Osteoblast (primary cell): ENCODE measurements around the gene NOVA1. TPM values are rescaled to one million over a fixed set of nuclear protein-coding genes. Genes with fewer than 3 reads are reported as not detected.

ENCODE experiments used
- DNase-seq: peaks from one replicate; pipeline ENCODE4 v3.0.0; 2011; ENCODE audit warnings: low spot score, mixed read lengths; ENCODE audit not compliant: insufficient read length; ENCODE audit errors: missing footprints
- H2AFZ ChIP-seq: 2 replicates; pipeline ENCODE4 v1.6.0; 2011; ENCODE audit warnings: mild to moderate bottlenecking, low read length
- H3K27ac ChIP-seq: 2 replicates; pipeline ENCODE4 v1.5.1; 2011; ENCODE audit warnings: mild to moderate bottlenecking, low read depth, low read length, moderate library complexity
- H3K27me3 ChIP-seq: 2 replicates; pipeline ENCODE4 v1.6.0; 2012; ENCODE audit warnings: mild to moderate bottlenecking, control low read depth, inconsistent platforms, low read length, moderate library complexity; ENCODE audit not compliant: insufficient read depth
- H3K36me3 ChIP-seq: 2 replicates; pipeline ENCODE4 v1.5.1; 2011; ENCODE audit warnings: mild to moderate bottlenecking, low read length, control low read depth, moderate library complexity; ENCODE audit not compliant: insufficient read depth
- H3K4me1 ChIP-seq: 2 replicates; pipeline ENCODE4 v1.5.1; 2011; ENCODE audit warnings: mild to moderate bottlenecking, low read length, control low read depth, moderate library complexity; ENCODE audit not compliant: insufficient read depth
- H3K4me2 ChIP-seq: 2 replicates; pipeline ENCODE4 v1.6.0; 2011; ENCODE audit warnings: mild to moderate bottlenecking, low read length; ENCODE audit not compliant: insufficient read depth
- H3K4me3 ChIP-seq: fragments of 200-600 bp; sonication (generic); 3 replicates; pipeline ENCODE4 v1.5.1; 2012; ENCODE audit warnings: mild to moderate bottlenecking, low read length, inconsistent platforms; ENCODE audit not compliant: insufficient read depth
- H3K79me2 ChIP-seq: 2 replicates; pipeline ENCODE4 v1.6.0; 2012; ENCODE audit warnings: mild to moderate bottlenecking, low read length, control low read depth, inconsistent platforms; ENCODE audit not compliant: insufficient read depth
- H3K9me3 ChIP-seq: 2 replicates; pipeline ENCODE4 v1.5.1; 2011; ENCODE audit warnings: low read depth, low read length, control low read depth
- H4K20me1 ChIP-seq: 2 replicates; pipeline ENCODE4 v1.6.0; 2012; ENCODE audit warnings: mild to moderate bottlenecking, low read length, control low read depth; ENCODE audit not compliant: insufficient read depth
- total RNA-seq: library from RNA; depleted of rRNA; stranded (reverse); fragments of >200 nt; gene quantifications from 2 replicates; pipeline ENCODE4 v1.2.3, GENCODE V29; 2012
- TF ChIP-seq, protein P1 (sequence below): IDR thresholded peaks from 2 replicates; pipeline ENCODE4 v1.5.1; 2011; ENCODE audit warnings: mild to moderate bottlenecking, low read depth, low read length, moderate library complexity; ENCODE audit errors: extremely low read depth

Gene NOVA1
- total RNA-seq, 1 donor = 0.36 TPM

DNA sequence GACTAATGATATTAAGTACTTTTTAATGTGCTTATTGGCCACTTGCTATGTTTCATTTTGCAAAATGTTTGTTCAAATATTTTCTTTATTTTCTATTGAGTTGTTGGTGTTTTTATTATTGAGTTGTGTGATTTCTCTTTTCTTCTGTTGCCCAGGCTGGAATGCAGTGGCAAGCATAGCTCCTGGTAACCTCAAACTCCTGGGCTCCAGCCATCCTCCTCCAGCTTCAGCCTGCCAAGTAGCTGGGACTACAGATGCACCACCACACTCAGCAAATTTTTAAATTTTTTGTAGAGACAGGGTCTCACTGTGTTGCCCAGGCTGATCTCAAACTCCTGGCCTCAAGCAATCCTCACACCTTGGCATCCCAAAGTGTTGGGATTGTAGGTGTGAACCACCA lies 199.2 kb downstream of the NOVA1 start:
- Histone ChIP-seq H3K27me3 (no peaks in the 10 kb centered on the region), H3K79me2 (no peaks in the 10 kb centered on the region), H3K4me1 (no peaks in the 10 kb centered on the region), H3K36me3 (no peaks in the 10 kb centered on the region), H2AFZ (no peak overlapping the region), H3K4me3 (no peak overlapping the region), H3K9me3 (peaks cover 5% of the 10 kb centered on the region), H3K4me2 (no peak overlapping the region), H3K27ac (no peak overlapping the region), H4K20me1 (no peaks in the 10 kb centered on the region)
- TF ChIP-seq, protein P1, sequence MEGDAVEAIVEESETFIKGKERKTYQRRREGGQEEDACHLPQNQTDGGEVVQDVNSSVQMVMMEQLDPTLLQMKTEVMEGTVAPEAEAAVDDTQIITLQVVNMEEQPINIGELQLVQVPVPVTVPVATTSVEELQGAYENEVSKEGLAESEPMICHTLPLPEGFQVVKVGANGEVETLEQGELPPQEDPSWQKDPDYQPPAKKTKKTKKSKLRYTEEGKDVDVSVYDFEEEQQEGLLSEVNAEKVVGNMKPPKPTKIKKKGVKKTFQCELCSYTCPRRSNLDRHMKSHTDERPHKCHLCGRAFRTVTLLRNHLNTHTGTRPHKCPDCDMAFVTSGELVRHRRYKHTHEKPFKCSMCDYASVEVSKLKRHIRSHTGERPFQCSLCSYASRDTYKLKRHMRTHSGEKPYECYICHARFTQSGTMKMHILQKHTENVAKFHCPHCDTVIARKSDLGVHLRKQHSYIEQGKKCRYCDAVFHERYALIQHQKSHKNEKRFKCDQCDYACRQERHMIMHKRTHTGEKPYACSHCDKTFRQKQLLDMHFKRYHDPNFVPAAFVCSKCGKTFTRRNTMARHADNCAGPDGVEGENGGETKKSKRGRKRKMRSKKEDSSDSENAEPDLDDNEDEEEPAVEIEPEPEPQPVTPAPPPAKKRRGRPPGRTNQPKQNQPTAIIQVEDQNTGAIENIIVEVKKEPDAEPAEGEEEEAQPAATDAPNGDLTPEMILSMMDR = no peak
- no peak for DNase-seq
